T-cell (primary cell): Measurements from ENCODE around the gene AKAP13. TPM values are rescaled to one million over a fixed set of nuclear protein-coding genes. Genes with fewer than 3 reads are reported as not detected.
A peak's percentile ranks its signal among the peaks of the same experiment; 100 is the strongest.

Experiments
- ATAC-seq, 4 experiments: fragments of 200-7000 bp in 3 of 4; fragments of 150-1000 bp in 1 of 4; cut with Tn5 transposase; replicated peaks in 1 of 4; 1 replicate in 3 of 4; 2 replicates in 1 of 4; pipeline ENCODE4 v1.10.0; 2021; ENCODE audit warnings: moderate library complexity in 3 of 4, mild to moderate bottlenecking in 2 of 4, moderate number of reproducible peaks in 1 of 4
- CTCF ChIA-PET, 2 donors: fragments of 300-600 bp; sonication (Branson Sonifier 250); formaldehyde crosslinking; loops; one replicate each; lab custom pipeline; 2022; ENCODE audit warnings: antibody characterized with exemption in 2 of 2; lab: Charles Lee
- POLR2A ChIA-PET, 2 donors: fragments of 300-600 bp; sonication (Branson Sonifier 250); formaldehyde crosslinking; loops; one replicate each; lab custom pipeline; 2022; ENCODE audit warnings: antibody characterized with exemption in 2 of 2; lab: Charles Lee
- DNase-seq, 35 experiments: peaks; one replicate each; pipeline versions ENCODE4 v3.0.0 to v3.0.0-alpha.2; 2013 to 2023
- H3K27ac ChIP-seq: one replicate; pipeline ENCODE4 v1.5.1; 2013; ENCODE audit warnings: low read length
- H3K27me3 ChIP-seq, 2 experiments: replicated peaks in 1 of 2; 1 replicate in 1 of 2; 2 replicates in 1 of 2; pipeline versions ENCODE4 v1.6.1 to v1.7.0; 2013; ENCODE audit warnings: low read length in 1 of 2, mixed read lengths in 1 of 2; ENCODE audit not compliant: control insufficient read depth in 2 of 2, insufficient read depth in 2 of 2; ENCODE audit errors: extremely low read depth in 1 of 2
- H3K36me3 ChIP-seq, 2 donors: 1 replicate in 1 of 2; 2 replicates in 1 of 2; pipeline versions ENCODE4 v1.6.1 to v1.7.0; 2013; ENCODE audit warnings: low read length in 1 of 2; ENCODE audit not compliant: control insufficient read depth in 2 of 2, insufficient read depth in 1 of 2; ENCODE audit errors: extremely low read depth in 1 of 2
- H3K4me1 ChIP-seq, 2 experiments: 1 replicate in 1 of 2; 2 replicates in 1 of 2; pipeline versions ENCODE4 v1.6.1 to v1.7.0; 2013; ENCODE audit warnings: low read length in 2 of 2, mixed read lengths in 1 of 2; ENCODE audit not compliant: insufficient read depth in 2 of 2, control insufficient read depth in 1 of 2; ENCODE audit errors: extremely low read depth in 1 of 2
- H3K4me3 ChIP-seq, 2 donors: 1 replicate in 1 of 2; 2 replicates in 1 of 2; pipeline versions ENCODE4 v1.5.1 to v1.7.0; 2013; ENCODE audit warnings: mild to moderate bottlenecking in 2 of 2, low read length in 1 of 2, moderate library complexity in 1 of 2; ENCODE audit not compliant: control insufficient read depth in 1 of 2; ENCODE audit errors: extremely low read depth in 1 of 2
- H3K9me3 ChIP-seq: 2 replicates; pipeline ENCODE4 v1.7.0; 2013
- H3K27ac Mint-ChIP-seq, 2 donors: one replicate each; pipeline ENCODE4 v1.8.0; 2020 to 2021; ENCODE audit warnings: mild to moderate bottlenecking in 2 of 2, mixed read lengths in 2 of 2
- H3K27me3 Mint-ChIP-seq, 2 donors: one replicate each; pipeline ENCODE4 v1.8.0; 2021 to 2022; ENCODE audit warnings: mixed read lengths in 2 of 2
- H3K36me3 Mint-ChIP-seq: one replicate; pipeline ENCODE4 v1.8.0; 2021; ENCODE audit warnings: mixed read lengths
- H3K4me1 Mint-ChIP-seq, 3 donors: one replicate each; pipeline ENCODE4 v1.8.0; 2020 to 2022; ENCODE audit warnings: mixed read lengths in 3 of 3, mild to moderate bottlenecking in 1 of 3
- H3K4me3 Mint-ChIP-seq, 3 donors: one replicate each; pipeline ENCODE4 v1.8.0; 2020 to 2022; ENCODE audit warnings: mild to moderate bottlenecking in 3 of 3, mixed read lengths in 3 of 3, moderate library complexity in 3 of 3
- H3K9me3 Mint-ChIP-seq, 3 donors: one replicate each; pipeline ENCODE4 v1.8.0; 2020 to 2022; ENCODE audit warnings: mixed read lengths in 3 of 3
- WGBS: methylation state at CpG from one replicate; pipeline ENCODE4 v1.1.5; 2013; ENCODE audit warnings: missing lambda C conversion rate; ENCODE audit not compliant: insufficient coverage; 5-methylcytosine and 5-hydroxymethylcytosine counted together
- total RNA-seq, 35 experiments: library from RNA in 6 of 35; stranded (reverse) in 6 of 35; fragments of 120-200 nt in 1 of 35; gene quantifications; one replicate each; pipeline versions ENCODE4 v1.2.1 to v1.2.4 and lab custom pipeline; 2013 to 2026

Gene AKAP13
- total RNA-seq, 5 donors from 2014 or later (not counting 1 experiment from before 2014, with no cell fraction given): 232 to 391 (median 281) TPM

- ATAC-seq: no peak
- H3K9me3 ChIP-seq: no peaks in the 10 kb centered on the region
- POLR2A ChIA-PET: no interaction called here
- Mint-ChIP-seq H3K27ac (no peak overlapping the region), H3K4me3 (no peak overlapping the region), H3K36me3 (peaks cover 11% of the 10 kb centered on the region), H3K9me3 (no peaks in the 10 kb centered on the region), H3K27me3 (no peaks in the 10 kb centered on the region), H3K4me1 (peaks cover 39 to 44% (median 42%) of the 10 kb centered on the region in 3 donors)
- peaks cover 0 to 6% of the 10 kb centered on the region in 2 experiments for H3K4me1 ChIP-seq
- 100% methylated on average over 2 of the region's 5 CpGs for WGBS
- CTCF ChIA-PET: interaction anchor here in 1 of 2 donors (0.9 to 2.3 kb wide), 2 partner anchors 16 to 24 kb away, joined by 3 to 10 read pairs; no protein-coding TSS in a partner anchor
- no peaks in the 10 kb centered on the region for H3K36me3 ChIP-seq
- no peak for DNase-seq
- no peak overlapping the region for H3K4me3 ChIP-seq
- H3K27me3 ChIP-seq: no peaks in the 10 kb centered on the region
- H3K27ac ChIP-seq: no peak overlapping the region
These were observed 8.3 kb downstream of the AKAP13 start for GRCh38 chr15:85388566-85389305.

- DNase-seq (no peak), ATAC-seq (no peak)
- no CpG with 5 or more reads among the region's 2 CpGs for WGBS
- Mint-ChIP-seq H3K4me3 (no peak overlapping the region), H3K9me3 (no peaks in the 10 kb centered on the region), H3K4me1 (peaks cover 40 to 44% (median 42%) of the 10 kb centered on the region in 3 donors), H3K27me3 (no peaks in the 10 kb centered on the region), H3K27ac (no peak overlapping the region), H3K36me3 (peaks cover 11% of the 10 kb centered on the region)
- Histone ChIP-seq H3K36me3 (no peaks in the 10 kb centered on the region), H3K27me3 (no peaks in the 10 kb centered on the region), H3K4me1 (peaks cover 1 to 6% of the 10 kb centered on the region in 2 experiments), H3K27ac (no peak overlapping the region), H3K4me3 (no peak overlapping the region), H3K9me3 (no peaks in the 10 kb centered on the region)
- POLR2A ChIA-PET: no interaction called here
- CTCF ChIA-PET: interaction anchor here in 1 of 2 donors (0.9 to 2.3 kb wide), 2 partner anchors 16 to 24 kb away, joined by 3 to 10 read pairs; no protein-coding TSS in a partner anchor
These were observed 8.9 kb downstream of the AKAP13 start for GRCh38 chr15:85389306-85389650.

GRCh38 chr15:85389772-85390171 lies 9.4 kb downstream of the AKAP13 start:
- WGBS: 100% methylated on average over 2 of the region's 4 CpGs
- Histone ChIP-seq H3K4me1 (peaks cover 3 to 6% of the 10 kb centered on the region in 2 experiments), H3K27ac (no peak overlapping the region)

GRCh38 chr15:85393210-85393609 lies 12.8 kb downstream of the AKAP13 start:
- Mint-ChIP-seq H3K4me1 (peaks cover 49 to 53% (median 51%) of the 10 kb centered on the region in 3 donors), H3K4me3 (no peak overlapping the region), H3K27me3 (no peaks in the 10 kb centered on the region), H3K9me3 (no peaks in the 10 kb centered on the region), H3K36me3 (peaks cover 4% of the 10 kb centered on the region), H3K27ac (peak overlapping the region in 1 of 2 donors; percentile 44)
- Histone ChIP-seq H3K4me3 (no peak overlapping the region), H3K27me3 (no peaks in the 10 kb centered on the region), H3K36me3 (no peaks in the 10 kb centered on the region), H3K4me1 (peaks cover under 1 to 3% of the 10 kb centered on the region in 2 experiments), H3K27ac (no peak overlapping the region), H3K9me3 (no peaks in the 10 kb centered on the region)
- ATAC-seq: no peak
- POLR2A ChIA-PET: interaction anchor here in 1 of 2 donors (0.6 kb wide), 1 partner anchor 114 kb away, joined by 9 read pairs; no protein-coding TSS in a partner anchor
- 100% methylated on average over 2 of the region's 2 CpGs for WGBS
- DNase-seq: no peak
- CTCF ChIA-PET: no interaction called here

More at GRCh38 chr15:85389772-85390171, 9.4 kb downstream of the AKAP13 start:
- CTCF ChIA-PET: no interaction called here
- Histone ChIP-seq H3K36me3 (no peaks in the 10 kb centered on the region), H3K9me3 (no peaks in the 10 kb centered on the region), H3K27me3 (no peaks in the 10 kb centered on the region), H3K4me3 (no peak overlapping the region)
- POLR2A ChIA-PET: no interaction called here
- Mint-ChIP-seq H3K9me3 (no peaks in the 10 kb centered on the region), H3K4me3 (no peak overlapping the region), H3K4me1 (peaks cover 40 to 46% (median 42%) of the 10 kb centered on the region in 3 donors), H3K27me3 (no peaks in the 10 kb centered on the region), H3K36me3 (peaks cover 9% of the 10 kb centered on the region), H3K27ac (no peak overlapping the region)
- ATAC-seq: no peak
- DNase-seq: no peak

- ChIA-PET POLR2A (no interaction called here), CTCF (no interaction called here)
- peaks cover 53 to 62% (median 59%) of the 10 kb centered on the region in 3 donors for H3K4me1 Mint-ChIP-seq
- no peaks in the 10 kb centered on the region for H3K27me3 Mint-ChIP-seq
- Histone ChIP-seq H3K27me3 (no peaks in the 10 kb centered on the region), H3K4me3 (no peak overlapping the region), H3K9me3 (no peaks in the 10 kb centered on the region), H3K27ac (no peak overlapping the region), H3K36me3 (no peaks in the 10 kb centered on the region), H3K4me1 (peaks cover 0 to 3% of the 10 kb centered on the region in 2 experiments)
- DNase-seq (no peak), ATAC-seq (no peak)
- no peak overlapping the region for H3K4me3 Mint-ChIP-seq
- no CpG with 5 or more reads among the region's 2 CpGs for WGBS
- no peaks in the 10 kb centered on the region for H3K9me3 Mint-ChIP-seq
- H3K36me3 Mint-ChIP-seq: peaks cover 4% of the 10 kb centered on the region
- H3K27ac Mint-ChIP-seq: peak overlapping the region in 1 of 2 donors; percentile 4
These were observed 14.3 kb downstream of the AKAP13 start for GRCh38 chr15:85394554-85395333.

- ATAC-seq (no peak), DNase-seq (no peak)
- H3K27me3 Mint-ChIP-seq: no peaks in the 10 kb centered on the region
- no peaks in the 10 kb centered on the region for H3K9me3 ChIP-seq
- no peaks in the 10 kb centered on the region for H3K9me3 Mint-ChIP-seq
- no peak overlapping the region for H3K27ac Mint-ChIP-seq
- ChIA-PET POLR2A (interaction anchor here in 1 of 2 donors (0.6 to 0.7 kb wide), 3 partner anchors 16 to 367 kb away, joined by 3 to 5 read pairs (median 3); partner anchors contain the start of gene AKAP13), CTCF (interaction anchor here in 1 of 2 donors (1.2 kb wide), 1 partner anchor 8 kb away, joined by 3 read pairs; no protein-coding TSS in a partner anchor)
- no peaks in the 10 kb centered on the region for H3K27me3 ChIP-seq
- no peak overlapping the region for H3K4me3 ChIP-seq
- H3K4me1 ChIP-seq: peaks cover 4 to 7% of the 10 kb centered on the region in 2 experiments
- H3K36me3 ChIP-seq: no peaks in the 10 kb centered on the region
- peaks cover 4% of the 10 kb centered on the region for H3K36me3 Mint-ChIP-seq
- no peak overlapping the region for H3K4me3 Mint-ChIP-seq
- no CpG with 5 or more reads among the region's 3 CpGs for WGBS
- H3K4me1 Mint-ChIP-seq: peaks cover 70 to 76% (median 75%) of the 10 kb centered on the region in 3 donors
- H3K27ac ChIP-seq: no peak overlapping the region
These were observed 16.2 kb downstream of the AKAP13 start for GRCh38 chr15:85396554-85396953.
